HTR-8/SVneo (cell line): Measurements from ENCODE around the gene MICALL2.

ENCODE experiments used
- DNase-seq: peaks from one replicate; pipeline ENCODE4 v3.0.0; 2011; ENCODE audit warnings: low spot score, mixed read lengths; ENCODE audit not compliant: insufficient read length
- FAIRE-seq: peaks from 2 replicates; lab custom pipeline; 2011; peaks lifted over from hg19 to GRCh38; lab: Jason Lieb, UNC

The MICALL2 gene

GRCh38 chr7:1402791-1403637 is 56.3 kb downstream of the MICALL2 start:
- FAIRE-seq = no peak
- DNase-seq = no peak

DNA sequence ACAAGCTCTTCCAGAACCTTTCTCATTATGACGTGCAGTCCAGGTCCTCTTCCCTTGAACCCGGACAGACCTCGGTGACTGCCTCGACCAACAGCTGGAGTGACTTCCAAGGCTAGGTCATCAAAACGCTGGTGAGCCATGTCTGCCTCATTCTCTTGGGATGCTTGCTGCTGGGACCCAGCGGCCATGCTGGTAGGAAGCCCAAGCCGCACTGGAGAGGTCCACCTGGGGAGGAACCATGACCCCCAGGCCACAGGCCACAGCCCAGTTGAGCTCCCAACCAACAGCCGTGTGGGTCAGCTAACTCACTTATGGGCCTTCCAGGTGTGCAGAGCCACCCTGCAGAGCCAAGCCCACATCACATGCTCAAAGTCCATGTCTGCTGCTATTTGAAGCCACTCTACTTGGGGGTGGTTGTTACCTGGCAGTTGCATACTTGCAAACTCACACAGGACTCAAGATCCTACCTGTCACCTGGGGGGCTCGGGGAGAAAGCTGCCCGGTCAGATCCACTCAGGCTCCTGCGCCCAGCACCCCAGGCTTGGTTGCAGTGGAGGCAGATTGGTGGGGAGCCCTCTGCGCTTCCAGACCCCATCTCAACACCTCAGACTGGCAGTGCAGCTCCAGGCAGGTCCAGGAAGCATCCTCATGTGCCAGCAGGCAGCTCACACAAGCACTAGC is 57.0 kb downstream of the MICALL2 start:
- FAIRE-seq (peak; percentile 69), DNase-seq (no peak)

DNA sequence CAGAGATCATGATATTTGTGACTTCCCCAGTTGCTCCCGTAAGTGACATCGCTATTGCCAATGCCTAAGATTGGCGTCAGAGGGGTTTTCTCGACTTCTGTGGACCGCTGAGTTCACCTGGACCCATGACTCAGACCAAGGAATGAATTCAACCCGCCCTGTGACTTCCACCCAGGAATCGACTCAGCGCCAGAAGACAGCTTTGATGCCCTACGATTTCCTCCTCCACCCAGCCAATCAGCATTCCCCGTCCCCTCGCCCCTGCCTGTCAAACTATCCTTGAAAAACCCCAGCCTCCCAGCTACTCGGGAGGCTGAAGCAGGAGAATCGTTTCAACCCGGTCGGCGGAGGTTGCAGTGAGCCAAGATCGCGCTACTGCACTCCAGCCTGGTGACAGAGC is 58.3 kb downstream of the MICALL2 start:
- FAIRE-seq = no peak
- no peak for DNase-seq

GRCh38 chr7:1400371-1400770 is 58.9 kb downstream of the MICALL2 start:
- FAIRE-seq = no peak
- no peak for DNase-seq

DNA sequence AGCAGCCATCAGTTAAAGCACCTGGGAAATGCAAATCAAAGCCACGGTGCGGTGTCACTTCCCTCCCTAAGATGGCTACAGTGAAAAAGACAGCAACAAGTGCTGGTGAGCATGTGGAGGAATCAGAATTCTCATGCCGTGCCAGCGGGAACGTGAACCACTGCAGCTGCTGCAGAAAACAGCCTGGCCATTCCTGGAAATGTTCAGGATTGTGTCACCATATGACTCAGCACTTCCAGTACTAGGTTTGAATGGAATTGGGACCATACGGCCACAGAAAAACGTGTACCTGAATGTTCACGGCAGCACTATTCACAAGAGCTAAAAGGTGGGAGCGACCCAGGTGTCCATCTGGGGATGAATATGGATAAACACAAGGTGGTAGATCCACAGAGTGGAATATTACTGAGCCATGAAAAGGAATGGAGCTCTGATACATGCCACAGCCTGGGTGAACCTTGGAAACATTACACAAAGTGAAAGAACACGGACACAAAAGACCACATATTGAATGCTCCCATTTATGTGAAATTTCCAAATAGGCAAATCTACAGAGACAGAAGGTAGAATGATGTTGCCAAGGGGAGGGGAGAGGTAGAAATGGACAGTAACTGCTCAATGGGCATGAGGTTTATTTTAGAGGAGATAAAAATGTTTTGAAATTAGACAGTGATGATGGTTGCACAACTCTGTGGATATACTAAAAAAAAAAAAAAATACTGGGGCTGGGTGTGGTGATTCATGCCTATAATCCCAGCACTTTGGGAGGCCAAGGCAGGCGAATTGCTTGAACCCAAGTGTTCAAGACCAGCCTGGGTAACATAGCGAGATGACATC is 61.6 kb downstream of the MICALL2 start:
- DNase-seq = no peak
- FAIRE-seq = peak; percentile 90

DNA sequence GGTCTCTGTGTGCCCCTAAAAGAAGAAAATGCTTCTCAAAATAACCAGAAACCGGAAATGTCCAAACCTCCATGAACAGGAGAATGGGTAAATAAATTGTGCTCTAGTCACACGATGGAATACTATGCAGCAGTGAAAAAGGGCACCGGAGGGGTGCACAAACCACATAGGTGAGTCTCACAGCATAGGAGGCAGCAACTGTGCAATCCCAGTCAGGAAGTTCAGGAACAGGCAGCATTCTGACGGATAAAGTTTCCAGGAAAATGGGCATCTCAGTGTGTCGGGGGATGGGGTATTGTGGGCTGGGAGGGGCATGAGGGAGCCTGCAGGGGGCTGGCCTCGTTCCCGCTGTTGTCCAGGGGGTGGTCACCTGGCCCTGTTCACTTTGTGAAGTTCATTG is 63.1 kb downstream of the MICALL2 start:
- DNase-seq (no peak), FAIRE-seq (no peak)

DNA sequence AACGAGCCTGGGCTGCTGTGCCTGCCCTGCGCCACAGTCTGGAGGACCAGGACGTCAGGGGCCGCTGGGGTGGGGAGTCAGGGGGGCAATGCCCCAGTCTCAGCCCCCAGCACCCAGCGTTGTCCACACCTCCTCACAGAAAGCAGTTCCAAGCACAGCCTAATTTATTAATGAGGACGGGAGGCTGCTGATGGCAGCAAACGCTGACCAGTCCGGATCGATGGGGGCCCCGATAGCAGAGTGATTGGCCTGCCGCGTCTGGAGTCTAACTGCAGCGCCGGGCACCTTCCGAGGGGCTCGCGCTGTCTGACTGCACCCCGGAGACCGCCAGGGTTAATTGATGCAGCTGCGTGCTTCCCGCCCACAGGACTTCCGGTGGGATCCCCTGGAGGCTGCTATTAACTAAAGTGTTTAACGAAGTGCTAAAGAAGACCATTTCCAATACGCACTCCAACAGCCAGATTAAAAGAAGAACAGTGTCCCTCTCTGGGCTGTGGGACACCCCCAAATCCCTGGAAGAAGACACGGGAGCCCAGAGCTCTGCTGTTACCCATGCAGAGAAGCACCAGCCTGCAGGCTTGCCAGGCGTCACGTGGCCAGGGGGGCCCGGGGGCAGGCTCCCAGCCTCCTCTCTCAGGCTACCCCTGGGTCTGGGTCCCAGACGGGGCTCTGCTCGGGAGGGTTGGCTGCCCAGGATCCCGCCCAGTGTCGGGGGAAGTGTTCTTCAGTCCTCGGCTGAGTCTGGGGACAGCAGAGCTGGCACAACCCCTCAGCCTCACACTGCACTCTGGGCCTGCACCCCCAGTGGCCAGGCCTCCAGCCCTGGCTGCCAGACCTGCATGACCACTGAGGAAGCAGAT is 63.8 kb downstream of the MICALL2 start:
- FAIRE-seq (peak; percentile 52), DNase-seq (no peak)

DNA sequence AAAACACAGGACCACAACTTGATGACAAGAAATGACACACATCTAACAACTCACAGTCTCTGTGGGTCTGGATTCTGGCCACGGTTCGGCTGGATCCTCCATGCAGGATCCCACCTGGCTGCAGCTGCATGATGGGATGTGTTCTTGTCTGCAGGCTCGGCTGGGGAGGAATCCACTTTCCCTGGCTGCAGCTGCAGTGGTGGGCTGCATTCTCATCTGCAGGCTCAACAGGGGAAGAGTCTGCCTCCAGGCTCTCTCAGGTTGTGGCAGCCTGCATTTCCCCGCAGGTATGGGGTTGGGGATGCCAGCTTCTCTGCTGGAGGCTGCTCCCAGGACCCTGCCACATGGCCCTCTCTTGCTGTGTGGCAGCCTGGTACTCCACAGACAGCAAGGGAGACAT is 64.9 kb downstream of the MICALL2 start:
- no peak for FAIRE-seq

GRCh38 chr7:1393421-1393820 is 65.8 kb downstream of the MICALL2 start:
- FAIRE-seq = no peak
- no peak for DNase-seq

More for the DNA sequence above, 64.9 kb downstream of the MICALL2 start:
- DNase-seq = no peak

DNA sequence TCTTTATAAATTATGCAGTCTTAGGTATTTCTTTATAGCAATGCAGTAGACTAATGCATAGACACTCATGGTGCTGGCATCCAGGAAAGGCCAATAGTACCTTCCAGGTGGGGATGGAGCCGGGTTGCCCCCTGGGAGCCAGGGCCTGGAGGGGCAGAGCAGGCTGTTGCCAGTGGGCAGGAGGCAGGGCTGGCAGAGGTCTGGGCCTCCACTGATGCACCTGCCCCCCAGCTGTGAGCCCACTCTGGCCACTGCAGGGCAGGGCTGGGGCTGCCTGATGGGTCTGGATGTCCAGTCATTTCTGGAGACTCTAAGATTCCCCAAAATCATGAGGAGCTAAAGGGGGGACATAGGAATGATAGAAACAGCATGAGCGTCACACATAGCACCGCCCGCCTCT is 66.7 kb downstream of the MICALL2 start:
- DNase-seq = no peak
- FAIRE-seq = no peak

- no peak for FAIRE-seq
- DNase-seq = no peak
Measured at GRCh38 chr7:1391449-1391848, 67.8 kb downstream of the MICALL2 start.

DNA sequence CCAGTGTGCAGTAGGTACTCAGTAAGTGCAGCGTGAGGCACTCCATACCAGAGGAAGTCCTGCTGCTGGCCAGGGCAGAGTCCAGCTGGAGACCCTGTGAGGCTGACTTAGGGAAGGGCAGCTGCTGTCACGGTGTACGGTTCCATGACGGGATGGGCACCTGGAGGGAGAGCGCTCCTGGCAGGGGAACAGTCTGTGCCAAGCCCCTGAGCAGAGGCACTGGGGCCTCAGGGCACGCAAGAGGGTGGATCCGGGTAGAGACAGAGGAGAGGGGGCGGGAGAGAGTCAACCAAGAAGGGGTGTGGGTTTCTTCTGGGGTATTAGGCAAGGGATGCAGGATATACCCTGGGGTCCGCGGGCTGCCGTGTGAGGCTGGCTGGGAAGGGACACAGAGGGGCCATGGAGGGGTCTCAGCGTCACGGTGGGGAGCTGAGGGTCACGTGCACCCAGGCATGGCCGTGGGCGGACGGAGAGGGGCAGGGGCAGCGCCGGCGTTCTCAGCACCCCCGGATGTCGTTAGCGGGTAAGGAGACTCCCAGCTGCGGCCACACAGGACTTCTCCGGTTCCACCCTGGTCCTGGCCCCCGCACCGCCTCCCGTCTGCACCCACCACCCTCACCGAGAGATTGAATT is 70.5 kb downstream of the MICALL2 start:
- FAIRE-seq (peak; percentile 40), DNase-seq (no peak)

- peak; percentile 44 for FAIRE-seq
Measured at GRCh38 chr7:1388021-1388702, 71.1 kb downstream of the MICALL2 start.

GRCh38 chr7:1387261-1387660 is 72.0 kb downstream of the MICALL2 start:
- DNase-seq (no peak), FAIRE-seq (no peak)

More at GRCh38 chr7:1388021-1388702, 71.1 kb downstream of the MICALL2 start:
- DNase-seq = no peak

DNA sequence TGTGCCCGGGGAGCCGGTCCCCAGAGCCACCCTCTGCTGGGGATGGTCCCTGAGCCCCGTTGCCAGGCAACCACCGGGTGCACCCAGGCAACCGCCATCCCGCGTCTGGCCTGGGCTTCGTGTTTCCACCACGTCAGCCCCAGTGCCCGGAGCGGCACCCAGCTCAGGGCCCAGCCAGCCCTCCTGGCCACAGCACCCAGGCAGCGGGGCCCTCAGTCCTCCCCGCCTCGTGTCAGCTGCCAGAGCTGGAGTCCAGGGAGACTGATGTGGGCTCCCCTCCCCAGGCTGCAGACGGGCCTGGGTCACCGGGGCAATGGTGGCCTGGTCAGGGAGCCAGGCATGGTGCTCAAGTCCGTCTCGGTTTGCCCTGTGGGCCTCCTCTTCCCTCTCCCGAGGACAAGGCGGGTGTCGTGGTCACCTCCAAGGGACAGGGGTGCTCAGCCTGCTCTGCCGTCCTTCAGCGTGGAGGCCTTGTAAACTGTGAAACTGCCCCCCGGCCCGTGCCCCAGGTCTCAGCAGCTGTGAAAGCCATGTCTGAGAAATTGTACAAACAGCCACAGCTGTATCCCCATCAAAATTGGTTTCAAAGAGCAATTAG is 72.5 kb downstream of the MICALL2 start:
- no peak for FAIRE-seq

DNA sequence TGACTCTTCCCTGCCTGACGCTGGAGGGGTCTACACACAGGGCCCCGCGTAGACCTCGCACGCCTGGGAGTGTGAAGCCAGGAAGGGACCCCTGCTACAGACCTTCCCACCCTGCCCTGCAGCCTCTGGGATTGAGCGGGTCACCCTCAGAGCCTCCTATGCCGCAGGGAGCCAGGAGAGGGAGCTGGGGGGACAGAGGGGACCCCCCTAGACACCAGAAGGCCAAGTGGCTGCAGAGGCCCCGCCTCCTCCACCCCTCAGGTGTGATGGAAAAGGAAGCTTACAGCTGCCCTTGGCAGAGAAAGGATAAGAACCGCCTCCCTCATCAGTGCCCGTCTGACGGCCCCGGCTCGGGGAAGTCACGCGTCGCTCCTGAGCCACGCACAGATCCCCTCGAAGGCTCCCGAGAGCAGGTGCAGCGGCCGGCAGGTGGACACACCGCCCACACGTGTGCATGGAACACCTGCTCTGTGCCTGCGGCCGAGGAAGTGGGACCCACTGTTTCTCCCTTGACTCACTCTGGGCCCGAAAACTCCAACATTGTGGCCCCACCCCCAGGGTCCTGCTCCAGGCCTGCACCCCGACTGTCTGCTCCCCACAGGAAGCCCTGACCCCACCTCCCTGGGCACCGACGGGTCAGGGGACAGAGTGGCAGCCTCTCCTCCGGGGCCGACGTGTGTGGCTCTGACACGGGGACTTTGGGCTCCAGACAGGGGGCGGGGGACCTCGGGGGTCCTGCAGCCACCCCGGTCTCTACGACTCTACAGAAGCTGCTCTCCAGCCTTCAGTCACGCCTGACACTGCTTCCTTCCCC is 73.3 kb downstream of the MICALL2 start:
- FAIRE-seq = no peak
- DNase-seq = no peak

More for the DNA sequence above, 72.5 kb downstream of the MICALL2 start:
- no peak for DNase-seq

- no peak for FAIRE-seq
- DNase-seq = no peak
Measured at GRCh38 chr7:1385086-1385808, 74.0 kb downstream of the MICALL2 start.
